GM10266 (cell line): ENCODE data around the gene SLC13A2.

Source experiments
- DNase-seq: peaks from one replicate; pipeline ENCODE4 v3.0.0; 2012; ENCODE audit errors: extremely low spot score
- CTCF ChIP-seq: IDR thresholded peaks from 2 replicates; pipeline ENCODE4 v1.5.1; 2012; ENCODE audit warnings: mild to moderate bottlenecking, low read depth; ENCODE audit not compliant: control insufficient read depth, insufficient read depth; ENCODE audit errors: missing control alignments

SLC13A2 gene

GRCh38 chr17:28547096-28547622 lies 73.7 kb downstream of the SLC13A2 start:
- TF ChIP-seq CTCF, result no peak
- no peak for DNase-seq
